ENCODE measurements around the gene EPHB6.

EPHB6 gene

DNA sequence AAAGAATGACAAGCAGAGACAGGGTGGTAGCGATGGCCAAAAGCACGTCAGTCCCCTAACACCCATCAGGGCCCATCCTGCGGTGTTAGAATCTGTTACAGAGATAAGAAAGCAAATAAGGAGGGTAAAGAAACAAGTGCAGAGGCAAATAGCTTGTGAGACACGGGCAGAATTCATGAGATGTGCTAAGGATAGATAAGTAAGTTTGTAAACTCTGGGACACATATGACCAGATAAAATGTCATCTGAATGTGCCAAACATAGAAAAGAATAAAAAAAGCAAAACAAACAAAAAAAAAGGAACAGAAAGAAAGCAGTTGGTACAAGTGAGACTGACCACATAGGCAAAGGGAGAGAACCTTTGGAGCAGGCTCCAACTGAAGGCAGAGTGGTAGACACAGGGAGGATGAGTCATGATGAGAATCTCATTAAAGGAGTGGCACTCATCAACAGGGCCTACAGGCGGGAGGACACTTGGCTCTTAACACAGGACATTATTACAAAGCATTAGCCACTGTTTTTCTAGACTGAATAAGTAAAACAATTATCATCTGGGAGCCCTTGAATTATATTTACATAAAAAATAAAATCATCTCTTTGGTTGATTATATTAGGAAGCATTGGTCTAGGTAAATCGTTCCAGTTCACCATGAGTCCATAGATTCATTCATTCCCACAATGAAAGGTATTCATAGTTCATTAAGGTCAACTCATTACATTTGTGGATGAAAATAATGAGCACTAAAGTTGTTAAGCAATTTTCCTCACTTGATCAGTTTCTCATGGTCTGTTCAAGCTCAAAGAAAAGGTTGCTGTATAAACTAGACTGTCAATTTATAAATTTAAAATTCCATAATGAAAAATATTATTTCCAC, 21.5 kb upstream of the EPHB6 start:
- no peak for DNase-seq

DNA sequence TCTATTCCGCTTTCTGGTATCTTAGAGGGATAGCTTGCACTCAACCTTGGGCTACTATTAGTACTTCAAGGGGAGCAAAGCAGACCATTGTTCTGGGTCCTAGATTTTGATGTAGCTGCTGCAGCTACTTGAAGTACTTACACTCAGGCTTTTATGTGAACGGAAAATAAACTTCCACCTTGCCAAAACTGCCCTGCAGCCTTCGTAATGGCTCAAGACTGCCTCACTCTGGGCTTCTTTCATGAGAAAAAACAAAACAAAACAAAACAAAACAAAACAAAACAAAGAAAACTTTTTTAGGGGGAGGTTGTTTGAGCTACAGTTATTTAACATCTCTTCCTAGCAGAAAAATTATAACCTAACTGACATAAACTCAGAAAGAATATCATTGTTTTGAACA, 19.4 kb upstream of the EPHB6 start:
- DNase-seq: no peak

DNA sequence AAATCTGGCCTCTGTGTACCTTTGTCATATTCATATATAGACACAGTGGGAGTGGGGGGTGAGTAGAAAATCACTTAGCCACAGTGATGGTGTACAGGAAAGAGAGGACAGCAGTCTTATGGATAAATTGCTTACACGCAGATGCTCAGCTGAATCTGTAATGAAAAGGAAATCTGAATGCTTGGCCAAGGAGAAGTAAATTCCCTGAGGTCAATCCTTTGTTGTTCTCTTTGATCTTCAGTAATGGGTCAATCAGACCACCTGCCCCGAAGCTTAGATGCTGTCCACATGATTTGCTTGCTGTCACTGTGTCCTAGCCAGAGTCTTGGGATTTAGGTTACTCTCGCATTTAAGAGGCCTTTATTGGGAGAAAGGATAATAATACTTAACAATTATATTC, 18.4 kb upstream of the EPHB6 start:
- DNase-seq: no peak

GRCh38 chr7:142838461-142839213, 16.2 kb upstream of the EPHB6 start:
- no peak for DNase-seq

DNA sequence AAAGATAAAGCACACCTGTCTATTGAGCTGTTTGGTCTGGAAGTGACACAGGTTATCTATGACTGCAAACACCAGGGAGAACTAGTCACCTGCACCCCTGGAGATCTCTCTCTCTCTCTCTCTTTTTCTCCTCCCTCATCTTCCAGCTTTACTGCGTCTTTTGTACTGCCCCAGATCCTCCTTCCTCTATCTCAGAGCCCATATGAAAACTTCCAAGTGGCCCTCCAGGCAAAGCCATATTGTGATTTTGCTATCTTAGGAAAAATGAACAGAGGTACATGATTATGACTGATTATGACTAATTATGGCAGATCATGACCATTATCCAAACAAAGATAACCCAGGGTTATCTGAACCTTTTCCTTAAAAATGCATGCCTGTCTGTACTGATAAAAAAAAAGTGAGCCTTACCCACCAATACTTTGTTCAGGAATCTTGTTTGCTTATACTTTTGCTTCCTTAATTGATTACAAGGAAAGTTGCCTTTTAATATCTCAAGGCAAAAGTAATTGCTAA, 12.6 kb upstream of the EPHB6 start:
- DNase-seq: no peak

- DNase-seq: no peak
Observed at GRCh38 chr7:142847353-142847752, 7.5 kb upstream of the EPHB6 start.

DNA sequence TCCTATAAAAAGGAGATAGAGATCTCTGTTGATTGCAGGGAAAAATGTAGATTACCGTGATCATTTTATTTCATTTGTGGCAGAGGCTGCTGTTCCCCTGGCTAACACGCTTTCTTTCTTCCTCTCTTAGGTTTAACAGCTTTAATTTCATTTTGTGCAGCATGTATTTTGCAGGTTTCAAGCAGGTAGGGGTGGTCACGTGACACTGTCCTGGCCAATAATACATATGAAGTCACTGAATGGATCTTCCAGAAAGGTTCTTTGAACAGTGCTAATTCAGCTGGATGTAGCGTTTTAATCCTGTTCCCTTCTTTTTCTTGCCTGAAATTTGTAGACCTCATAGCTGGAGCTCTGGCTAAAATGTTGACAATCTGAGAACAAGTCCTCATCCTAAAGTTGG, 3.6 kb upstream of the EPHB6 start:
- no peak for DNase-seq

DNA sequence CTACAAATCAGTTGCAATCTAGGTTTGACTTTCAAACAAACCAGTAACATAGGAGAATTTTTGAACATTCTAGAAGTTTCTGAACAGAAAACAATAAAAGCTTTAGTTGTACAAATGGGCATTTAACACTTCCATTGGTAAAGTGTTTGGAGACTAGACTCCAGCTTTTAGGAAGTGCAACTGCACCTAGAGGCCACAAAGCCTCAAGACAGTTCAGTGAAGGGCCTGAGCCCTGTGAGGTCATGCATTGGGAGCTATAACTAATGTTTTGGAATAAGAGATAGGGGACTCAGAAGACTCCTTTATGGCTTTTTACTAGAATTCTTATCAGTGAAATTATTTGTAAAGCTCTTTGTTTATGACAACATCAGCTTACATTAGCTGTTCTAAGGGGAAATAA, 3.0 kb upstream of the EPHB6 start:
- no peak for DNase-seq

DNA sequence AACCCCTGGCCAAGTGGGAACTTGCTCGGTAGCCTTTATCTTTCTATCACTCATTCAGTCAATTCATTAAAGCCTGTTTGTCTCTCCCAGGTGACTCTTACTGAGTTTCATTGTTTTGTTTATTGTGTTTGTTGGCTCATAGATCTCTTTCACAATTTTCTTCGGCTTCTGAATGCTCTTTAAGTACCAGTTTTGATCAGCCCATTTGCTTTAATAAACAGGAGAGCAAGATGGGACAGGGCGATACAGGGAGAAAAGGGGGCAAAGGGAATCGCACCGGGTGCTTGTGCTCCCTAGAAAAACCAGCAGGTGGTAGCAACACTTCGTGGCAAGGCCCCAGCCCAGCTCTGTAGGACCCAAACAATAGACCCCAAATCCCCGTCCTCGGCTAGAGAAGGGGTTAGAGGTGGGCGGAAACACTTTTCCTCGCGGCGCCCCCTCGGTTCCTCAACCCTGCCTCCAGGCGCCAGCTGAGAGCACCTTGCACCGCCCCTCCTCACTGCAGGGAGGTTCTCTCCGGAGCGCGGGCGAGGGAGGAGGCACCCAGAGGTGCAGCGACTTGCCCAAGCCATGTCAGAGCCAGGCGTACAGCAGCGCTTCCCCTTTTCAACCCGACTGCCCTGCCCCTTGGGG, 1.0 kb upstream of the EPHB6 start:
- peak in 33 of 58 donors; percentile 32 to 83 (median 59) for DNase-seq

GRCh38 chr7:142855114-142855743, 353 bp downstream of the EPHB6 start:
- no peak for DNase-seq

DNA sequence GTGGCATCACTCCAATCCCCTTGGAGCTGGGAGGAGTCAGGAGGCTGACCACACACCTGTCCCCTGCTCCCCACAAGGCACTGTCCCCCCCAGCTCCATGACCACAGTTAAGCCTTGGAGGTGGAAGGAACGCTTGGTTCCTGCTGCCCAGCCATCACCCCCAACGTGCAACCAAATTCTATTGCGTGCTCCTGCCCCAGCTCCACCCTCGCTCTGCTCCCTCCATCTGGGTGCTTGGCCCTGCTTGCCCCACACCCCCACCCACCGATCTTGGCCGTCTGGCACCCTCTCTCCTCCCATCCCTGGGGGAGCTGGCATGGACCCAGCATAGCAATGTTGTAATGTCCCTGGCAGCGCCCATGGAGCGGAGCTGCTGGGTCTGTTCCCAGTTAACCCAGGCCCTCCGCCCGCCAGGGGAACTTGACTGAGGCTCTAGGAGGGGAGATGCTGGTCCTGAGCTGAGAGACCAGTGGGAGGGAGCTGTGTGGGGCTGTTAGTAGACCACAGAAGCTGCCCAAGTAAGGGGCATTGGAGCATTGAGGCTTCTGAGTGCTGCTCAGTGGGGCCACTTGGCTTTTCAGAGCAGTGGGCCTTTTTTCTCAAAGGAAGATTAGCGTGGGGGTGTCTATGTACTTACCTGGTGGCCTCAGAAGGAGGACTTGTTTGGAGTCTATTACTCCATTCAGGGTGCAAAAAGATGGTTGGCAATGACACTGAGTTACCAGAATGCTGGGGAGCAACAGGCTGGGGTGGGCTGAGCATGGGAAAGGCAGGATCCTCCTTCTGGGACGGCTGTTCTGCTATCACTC, 1.1 kb downstream of the EPHB6 start:
- DNase-seq: peak in 13 of 58 donors; percentile 24 to 59 (median 43)

- peak in 20 of 58 donors; percentile 13 to 76 (median 48) for DNase-seq
Observed at GRCh38 chr7:142856565-142857245, 1.8 kb downstream of the EPHB6 start.

- no peak for DNase-seq
Observed at GRCh38 chr7:142857625-142858024, 2.7 kb downstream of the EPHB6 start.

DNA sequence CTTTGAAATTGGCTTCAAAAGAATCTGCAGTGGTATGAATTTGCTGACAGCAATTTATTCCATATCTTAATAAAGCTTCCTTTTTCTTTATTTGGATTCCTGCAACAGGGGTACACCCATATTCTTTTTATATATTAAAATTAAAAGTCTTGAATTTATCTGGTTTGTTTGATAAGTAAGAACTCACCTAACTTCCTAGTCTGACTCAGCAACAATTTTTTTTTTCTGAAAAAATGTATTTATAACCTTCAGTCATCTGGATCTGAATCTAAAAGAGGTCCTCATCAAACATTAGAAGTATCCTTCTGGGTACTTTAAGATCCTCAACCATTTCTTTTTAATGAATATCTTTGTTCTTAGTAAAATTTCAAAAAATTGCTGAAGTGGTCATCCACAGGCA, 4.5 kb downstream of the EPHB6 start:
- DNase-seq: no peak

GRCh38 chr7:142859829-142860228, 5.0 kb downstream of the EPHB6 start:
- no peak for DNase-seq

DNA sequence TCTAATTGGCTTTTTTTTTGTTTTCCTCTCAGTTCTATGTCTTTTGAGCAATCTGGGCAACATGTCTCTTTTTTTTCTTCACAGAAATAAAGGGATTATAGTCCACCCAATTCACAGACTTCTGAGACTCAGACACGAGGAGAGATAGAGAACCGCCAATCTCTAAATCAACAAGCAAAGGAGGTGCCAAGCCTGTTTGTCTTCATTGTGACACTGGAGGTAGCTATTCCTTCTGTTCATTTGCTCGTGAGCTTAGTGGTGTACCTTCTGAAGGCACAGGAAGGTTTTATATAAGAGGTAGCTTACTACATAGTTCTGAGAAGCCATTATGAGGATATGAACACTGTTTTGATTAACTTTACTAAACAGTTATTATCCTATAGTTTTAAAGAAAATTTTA, 6.1 kb downstream of the EPHB6 start:
- DNase-seq: no peak

DNA sequence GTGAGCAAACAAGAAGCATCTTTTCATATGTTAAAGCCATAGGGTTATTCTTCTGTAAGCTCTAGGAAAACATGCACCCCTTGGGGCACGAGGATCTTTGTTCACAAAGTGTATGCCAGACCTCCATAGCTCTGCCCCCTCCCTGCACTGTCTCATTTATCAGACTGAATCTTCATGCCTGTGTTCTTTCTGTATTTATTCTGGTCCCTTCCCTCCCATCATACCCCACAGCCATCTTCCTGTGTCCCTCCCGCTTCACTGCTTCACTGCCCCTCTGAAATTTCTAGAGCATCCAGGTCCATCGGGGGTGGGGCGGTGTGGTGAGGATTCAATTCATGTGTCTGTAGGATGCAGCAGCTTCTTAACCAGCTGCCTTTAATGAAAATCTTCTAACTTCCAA, 7.5 kb downstream of the EPHB6 start:
- DNase-seq: no peak

DNA sequence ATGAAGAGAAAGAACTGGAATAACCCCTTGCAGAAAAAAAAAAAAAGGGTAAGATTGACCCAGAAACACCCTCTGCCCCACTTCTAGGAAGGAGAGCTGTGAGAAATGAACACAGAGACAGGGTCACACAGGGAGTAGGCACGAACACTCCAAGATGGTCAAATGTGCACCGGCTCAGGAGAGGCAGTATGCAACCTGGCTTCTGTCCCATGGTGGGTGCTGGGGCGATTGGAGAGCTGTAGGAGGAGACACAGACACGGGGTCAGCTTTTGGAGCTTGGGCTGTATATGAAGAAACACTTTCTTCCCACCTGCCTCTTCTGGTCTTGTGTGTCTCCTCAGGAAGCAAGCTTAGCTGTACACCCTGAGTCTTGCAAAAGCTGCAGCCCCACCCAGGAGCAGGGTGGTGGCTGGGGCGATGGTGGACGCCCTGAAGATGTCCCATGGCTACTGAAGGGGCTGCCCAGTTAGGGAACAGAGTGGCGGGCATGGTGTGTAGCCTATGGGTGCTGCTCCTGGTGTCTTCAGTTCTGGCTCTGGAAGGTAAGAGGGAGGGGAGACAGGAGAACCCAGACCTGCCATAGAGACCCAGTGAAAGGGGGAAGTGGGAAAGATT, 8.0 kb downstream of the EPHB6 start:
- DNase-seq: no peak

DNA sequence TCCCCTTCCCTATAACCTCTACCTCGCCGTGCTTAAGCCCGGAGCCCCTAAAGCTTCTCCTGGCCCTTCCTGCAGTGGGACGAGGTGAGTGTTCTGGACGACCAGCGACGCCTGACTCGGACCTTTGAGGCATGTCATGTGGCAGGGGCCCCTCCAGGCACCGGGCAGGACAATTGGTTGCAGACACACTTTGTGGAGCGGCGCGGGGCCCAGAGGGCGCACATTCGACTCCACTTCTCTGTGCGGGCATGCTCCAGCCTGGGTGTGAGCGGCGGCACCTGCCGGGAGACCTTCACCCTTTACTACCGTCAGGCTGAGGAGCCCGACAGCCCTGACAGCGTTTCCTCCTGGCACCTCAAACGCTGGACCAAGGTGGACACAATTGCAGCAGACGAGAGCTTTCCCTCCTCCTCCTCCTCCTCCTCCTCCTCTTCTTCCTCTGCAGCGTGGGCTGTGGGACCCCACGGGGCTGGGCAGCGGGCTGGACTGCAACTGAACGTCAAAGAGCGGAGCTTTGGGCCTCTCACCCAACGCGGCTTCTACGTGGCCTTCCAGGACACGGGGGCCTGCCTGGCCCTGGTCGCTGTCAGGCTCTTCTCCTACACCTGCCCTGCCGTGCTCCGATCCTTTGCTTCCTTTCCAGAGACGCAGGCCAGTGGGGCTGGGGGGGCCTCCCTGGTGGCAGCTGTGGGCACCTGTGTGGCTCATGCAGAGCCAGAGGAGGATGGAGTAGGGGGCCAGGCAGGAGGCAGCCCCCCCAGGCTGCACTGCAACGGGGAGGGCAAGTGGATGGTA, 9.2 kb downstream of the EPHB6 start:
- no peak for DNase-seq
